SK-N-SH treated with all-trans-retinoic acid at 6 μM for 48 hours (cell line): ENCODE data around the gene ZGPAT.
A peak's percentile ranks its signal among the peaks of the same experiment; 100 is the strongest.

ENCODE experiments used
- ATAC-seq: fragments of 200-7000 bp; cut with Tn5 transposase; 3 replicates; pipeline ENCODE4 v1.9.1; 2020; ENCODE audit warnings: mild to moderate bottlenecking, moderate library complexity
- ARNTL ChIP-seq: fragments of 450-650 bp; formaldehyde crosslinking; IDR thresholded peaks from 2 replicates; pipeline ENCODE4 v1.5.0; 2020; ENCODE audit warnings: low read depth, mild to moderate bottlenecking, moderate library complexity, borderline replicate concordance
- BACH2 ChIP-seq: fragments of 250-450 bp; sonication (Bioruptor Pico); IDR thresholded peaks from 2 replicates; pipeline ENCODE4 v1.9.0; 2021; ENCODE audit warnings: mild to moderate bottlenecking, borderline replicate concordance
- CSDC2 ChIP-seq: fragments of 250-450 bp; sonication (Bioruptor Pico); IDR thresholded peaks from 2 replicates; pipeline ENCODE4 v1.5.0; 2020; ENCODE audit warnings: mild to moderate bottlenecking, moderate library complexity
- ESRRG ChIP-seq: fragments of 250-450 bp; sonication (Bioruptor Pico); IDR thresholded peaks from 2 replicates; pipeline ENCODE4 v1.6.1; 2021; ENCODE audit warnings: mild to moderate bottlenecking
- GLIS3 ChIP-seq: fragments of 250-450 bp; sonication (Bioruptor Pico); IDR thresholded peaks from 2 replicates; pipeline ENCODE4 v1.5.0; 2020; ENCODE audit warnings: mild to moderate bottlenecking, moderate library complexity
- OSR1 ChIP-seq: fragments of 250-450 bp; sonication (Bioruptor Pico); IDR thresholded peaks from 2 replicates; pipeline ENCODE4 v1.8.0; 2022; ENCODE audit warnings: moderate library complexity, mild to moderate bottlenecking, inconsistent platforms
- PPARA ChIP-seq: fragments of 250-450 bp; sonication (Bioruptor Pico); IDR thresholded peaks from 2 replicates; pipeline ENCODE4 v1.5.0; 2020; ENCODE audit warnings: mild to moderate bottlenecking, borderline replicate concordance
- SNAI2 ChIP-seq: fragments of 250-450 bp; sonication (Bioruptor Pico); IDR thresholded peaks from 2 replicates; pipeline ENCODE4 v1.5.0; 2020; ENCODE audit warnings: mild to moderate bottlenecking, moderate library complexity
- TOX ChIP-seq: fragments of 250-450 bp; sonication (Bioruptor Pico); IDR thresholded peaks from 2 replicates; pipeline ENCODE4 v1.8.0; 2021; ENCODE audit warnings: mild to moderate bottlenecking, moderate library complexity, borderline replicate concordance
- ZC3H10 ChIP-seq: fragments of 250-450 bp; sonication (Bioruptor Pico); IDR thresholded peaks from 2 replicates; pipeline ENCODE4 v1.5.1; 2021; ENCODE audit warnings: mild to moderate bottlenecking, moderate library complexity
- ZFP3 ChIP-seq: fragments of 250-450 bp; sonication (Bioruptor Pico); IDR thresholded peaks from 2 replicates; pipeline ENCODE4 v1.5.0; 2020; ENCODE audit warnings: mild to moderate bottlenecking, moderate library complexity
- ZFP30 ChIP-seq: fragments of 450-650 bp; formaldehyde crosslinking; IDR thresholded peaks from 2 replicates; pipeline ENCODE4 v1.5.0; 2022; ENCODE audit warnings: mild to moderate bottlenecking, moderate library complexity
- ZNF565 ChIP-seq: fragments of 450-650 bp; formaldehyde crosslinking; conservative IDR thresholded peaks from 2 replicates; pipeline ENCODE4 v1.5.0; 2020; ENCODE audit warnings: low read depth, mild to moderate bottlenecking, moderate library complexity
- ZNF70 ChIP-seq: fragments of 450-650 bp; formaldehyde crosslinking; IDR thresholded peaks from 2 replicates; pipeline ENCODE4 v1.5.0; 2020; ENCODE audit warnings: mild to moderate bottlenecking, moderate library complexity
- ZNF8 ChIP-seq: fragments of 450-650 bp; formaldehyde crosslinking; IDR thresholded peaks from 2 replicates; pipeline ENCODE4 v1.5.0; 2020; ENCODE audit warnings: mild to moderate bottlenecking, moderate library complexity
- TF ChIP-seq, protein P1 (sequence below): fragments of 250-450 bp; sonication (Bioruptor Pico); IDR thresholded peaks from 2 replicates; pipeline ENCODE4 v1.8.0; 2020; ENCODE audit warnings: mild to moderate bottlenecking, moderate library complexity, borderline replicate concordance
- TF ChIP-seq, protein P2 (sequence below): fragments of 250-450 bp; sonication (Bioruptor Pico); IDR thresholded peaks from 2 replicates; pipeline ENCODE4 v1.5.1; 2021; ENCODE audit warnings: mild to moderate bottlenecking, moderate library complexity
- TF ChIP-seq, protein P3 (sequence below): fragments of 250-450 bp; sonication (Bioruptor Pico); IDR thresholded peaks from 2 replicates; pipeline ENCODE4 v1.5.1; 2020; ENCODE audit warnings: low read depth, mild to moderate bottlenecking, moderate library complexity
- TF ChIP-seq, protein P4 (sequence below): fragments of 250-450 bp; sonication (Bioruptor Pico); IDR thresholded peaks from 2 replicates; pipeline ENCODE4 v1.8.0; 2021; ENCODE audit warnings: low read depth, mild to moderate bottlenecking, moderate library complexity, borderline replicate concordance

ZGPAT gene

DNA sequence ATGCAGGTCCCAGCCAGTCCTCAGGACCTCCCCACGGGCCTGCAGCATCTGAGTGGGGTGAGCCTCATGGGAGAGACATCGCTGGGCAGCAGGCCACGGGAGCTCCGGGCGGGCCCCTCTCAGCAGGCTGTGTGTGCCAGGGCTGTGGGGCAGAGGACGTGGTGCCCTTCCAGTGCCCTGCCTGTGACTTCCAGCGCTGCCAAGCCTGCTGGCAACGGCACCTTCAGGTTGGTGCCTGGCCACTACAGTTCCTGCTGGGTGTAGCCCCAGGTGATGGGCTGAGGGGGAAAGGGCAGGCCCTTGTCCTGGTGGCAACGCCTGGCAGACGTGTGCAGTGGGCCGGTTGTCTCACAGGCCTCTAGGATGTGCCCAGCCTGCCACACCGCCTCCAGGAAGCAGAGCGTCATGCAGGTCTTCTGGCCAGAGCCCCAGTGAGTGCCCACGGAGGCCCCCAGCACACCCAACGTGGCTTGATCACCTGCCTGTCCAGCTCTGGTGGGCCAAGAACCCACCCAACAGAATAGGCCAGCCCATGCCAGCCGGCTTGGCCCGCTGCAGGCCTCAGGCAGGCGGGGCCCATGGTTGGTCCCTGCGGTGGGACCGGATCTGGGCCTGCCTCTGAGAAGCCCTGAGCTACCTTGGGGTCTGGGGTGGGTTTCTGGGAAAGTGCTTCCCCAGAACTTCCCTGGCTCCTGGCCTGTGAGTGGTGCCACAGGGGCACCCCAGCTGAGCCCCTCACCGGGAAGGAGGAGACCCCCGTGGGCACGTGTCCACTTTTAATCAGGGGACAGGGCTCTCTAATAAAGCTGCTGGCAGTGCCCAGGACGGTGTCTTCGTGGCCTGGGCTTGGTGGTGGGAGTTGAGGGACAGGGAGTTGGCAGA lies 12.2 kb upstream of the ZGPAT start:
- ATAC-seq = no peak

DNA sequence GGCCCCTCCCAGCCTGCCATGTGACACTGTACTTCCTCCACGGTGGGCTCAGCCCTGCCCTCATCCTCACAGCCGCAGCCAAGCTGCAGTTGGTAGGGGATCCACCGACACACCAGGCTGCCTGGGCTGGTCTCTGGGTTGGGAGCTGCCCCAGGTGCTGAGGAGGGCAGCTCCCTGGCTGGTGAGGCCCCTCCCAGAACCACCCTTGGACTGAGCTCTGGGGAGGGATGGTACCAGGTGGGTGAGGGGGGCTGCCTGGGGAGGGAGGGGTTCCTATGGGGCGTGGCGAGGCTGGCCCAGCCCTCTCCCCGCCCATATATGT lies 11.6 kb upstream of the ZGPAT start:
- TF ChIP-seq ZC3H10 (CRISPR knock-in tag) = no peak
- TF ChIP-seq, protein P1, sequence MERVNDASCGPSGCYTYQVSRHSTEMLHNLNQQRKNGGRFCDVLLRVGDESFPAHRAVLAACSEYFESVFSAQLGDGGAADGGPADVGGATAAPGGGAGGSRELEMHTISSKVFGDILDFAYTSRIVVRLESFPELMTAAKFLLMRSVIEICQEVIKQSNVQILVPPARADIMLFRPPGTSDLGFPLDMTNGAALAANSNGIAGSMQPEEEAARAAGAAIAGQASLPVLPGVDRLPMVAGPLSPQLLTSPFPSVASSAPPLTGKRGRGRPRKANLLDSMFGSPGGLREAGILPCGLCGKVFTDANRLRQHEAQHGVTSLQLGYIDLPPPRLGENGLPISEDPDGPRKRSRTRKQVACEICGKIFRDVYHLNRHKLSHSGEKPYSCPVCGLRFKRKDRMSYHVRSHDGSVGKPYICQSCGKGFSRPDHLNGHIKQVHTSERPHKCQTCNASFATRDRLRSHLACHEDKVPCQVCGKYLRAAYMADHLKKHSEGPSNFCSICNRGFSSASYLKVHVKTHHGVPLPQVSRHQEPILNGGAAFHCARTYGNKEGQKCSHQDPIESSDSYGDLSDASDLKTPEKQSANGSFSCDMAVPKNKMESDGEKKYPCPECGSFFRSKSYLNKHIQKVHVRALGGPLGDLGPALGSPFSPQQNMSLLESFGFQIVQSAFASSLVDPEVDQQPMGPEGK (CRISPR knock-in tag) = no peak
- no peak for TF ChIP-seq BACH2
- TF ChIP-seq ZFP30 = no peak
- TF ChIP-seq, protein P2, sequence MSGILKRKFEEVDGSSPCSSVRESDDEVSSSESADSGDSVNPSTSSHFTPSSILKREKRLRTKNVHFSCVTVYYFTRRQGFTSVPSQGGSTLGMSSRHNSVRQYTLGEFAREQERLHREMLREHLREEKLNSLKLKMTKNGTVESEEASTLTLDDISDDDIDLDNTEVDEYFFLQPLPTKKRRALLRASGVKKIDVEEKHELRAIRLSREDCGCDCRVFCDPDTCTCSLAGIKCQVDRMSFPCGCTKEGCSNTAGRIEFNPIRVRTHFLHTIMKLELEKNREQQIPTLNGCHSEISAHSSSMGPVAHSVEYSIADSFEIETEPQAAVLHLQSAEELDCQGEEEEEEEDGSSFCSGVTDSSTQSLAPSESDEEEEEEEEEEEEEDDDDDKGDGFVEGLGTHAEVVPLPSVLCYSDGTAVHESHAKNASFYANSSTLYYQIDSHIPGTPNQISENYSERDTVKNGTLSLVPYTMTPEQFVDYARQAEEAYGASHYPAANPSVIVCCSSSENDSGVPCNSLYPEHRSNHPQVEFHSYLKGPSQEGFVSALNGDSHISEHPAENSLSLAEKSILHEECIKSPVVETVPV (CRISPR knock-in tag) = no peak
- no peak for TF ChIP-seq ZFP3
- TF ChIP-seq, all 23 proteins: peak for 0
- ATAC-seq = peak; percentile 3

More for the DNA sequence above, 12.2 kb upstream of the ZGPAT start:
- TF ChIP-seq, protein P3, sequence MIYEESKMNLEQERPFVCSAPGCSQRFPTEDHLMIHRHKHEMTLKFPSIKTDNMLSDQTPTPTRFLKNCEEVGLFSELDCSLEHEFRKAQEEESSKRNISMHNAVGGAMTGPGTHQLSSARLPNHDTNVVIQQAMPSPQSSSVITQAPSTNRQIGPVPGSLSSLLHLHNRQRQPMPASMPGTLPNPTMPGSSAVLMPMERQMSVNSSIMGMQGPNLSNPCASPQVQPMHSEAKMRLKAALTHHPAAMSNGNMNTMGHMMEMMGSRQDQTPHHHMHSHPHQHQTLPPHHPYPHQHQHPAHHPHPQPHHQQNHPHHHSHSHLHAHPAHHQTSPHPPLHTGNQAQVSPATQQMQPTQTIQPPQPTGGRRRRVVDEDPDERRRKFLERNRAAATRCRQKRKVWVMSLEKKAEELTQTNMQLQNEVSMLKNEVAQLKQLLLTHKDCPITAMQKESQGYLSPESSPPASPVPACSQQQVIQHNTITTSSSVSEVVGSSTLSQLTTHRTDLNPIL (CRISPR knock-in tag) = no peak
- TF ChIP-seq PPARA (CRISPR knock-in tag) = no peak
- no peak for TF ChIP-seq SNAI2 (CRISPR knock-in tag)
- TF ChIP-seq, protein P4, sequence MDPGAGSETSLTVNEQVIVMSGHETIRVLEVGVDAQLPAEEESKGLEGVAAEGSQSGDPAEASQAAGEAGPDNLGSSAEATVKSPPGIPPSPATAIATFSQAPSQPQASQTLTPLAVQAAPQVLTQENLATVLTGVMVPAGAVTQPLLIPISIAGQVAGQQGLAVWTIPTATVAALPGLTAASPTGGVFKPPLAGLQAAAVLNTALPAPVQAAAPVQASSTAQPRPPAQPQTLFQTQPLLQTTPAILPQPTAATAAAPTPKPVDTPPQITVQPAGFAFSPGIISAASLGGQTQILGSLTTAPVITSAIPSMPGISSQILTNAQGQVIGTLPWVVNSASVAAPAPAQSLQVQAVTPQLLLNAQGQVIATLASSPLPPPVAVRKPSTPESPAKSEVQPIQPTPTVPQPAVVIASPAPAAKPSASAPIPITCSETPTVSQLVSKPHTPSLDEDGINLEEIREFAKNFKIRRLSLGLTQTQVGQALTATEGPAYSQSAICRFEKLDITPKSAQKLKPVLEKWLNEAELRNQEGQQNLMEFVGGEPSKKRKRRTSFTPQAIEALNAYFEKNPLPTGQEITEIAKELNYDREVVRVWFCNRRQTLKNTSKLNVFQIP = no peak
- TF ChIP-seq, all 23 proteins: peak for 0

DNA sequence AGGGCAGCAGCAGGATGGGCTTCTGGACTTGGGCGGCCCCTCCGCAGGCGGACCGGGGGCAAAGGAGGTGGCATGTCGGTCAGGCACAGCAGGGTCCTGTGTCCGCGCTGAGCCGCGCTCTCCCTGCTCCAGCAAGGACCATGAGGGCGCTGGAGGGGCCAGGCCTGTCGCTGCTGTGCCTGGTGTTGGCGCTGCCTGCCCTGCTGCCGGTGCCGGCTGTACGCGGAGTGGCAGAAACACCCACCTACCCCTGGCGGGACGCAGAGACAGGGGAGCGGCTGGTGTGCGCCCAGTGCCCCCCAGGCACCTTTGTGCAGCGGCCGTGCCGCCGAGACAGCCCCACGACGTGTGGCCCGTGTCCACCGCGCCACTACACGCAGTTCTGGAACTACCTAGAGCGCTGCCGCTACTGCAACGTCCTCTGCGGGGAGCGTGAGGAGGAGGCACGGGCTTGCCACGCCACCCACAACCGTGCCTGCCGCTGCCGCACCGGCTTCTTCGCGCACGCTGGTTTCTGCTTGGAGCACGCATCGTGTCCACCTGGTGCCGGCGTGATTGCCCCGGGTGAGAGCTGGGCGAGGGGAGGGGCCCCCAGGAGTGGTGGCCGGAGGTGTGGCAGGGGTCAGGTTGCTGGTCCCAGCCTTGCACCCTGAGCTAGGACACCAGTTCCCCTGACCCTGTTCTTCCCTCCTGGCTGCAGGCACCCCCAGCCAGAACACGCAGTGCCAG lies 11.0 kb upstream of the ZGPAT start, which contains the start of gene TNFRSF6B:
TNFRSF6B (plus strand) TSS at position 25 of the 729 bp plus-strand sequence; CDS start at position 141, 116 bp downstream.
- peak; percentile 2 for ATAC-seq
- TF ChIP-seq CSDC2 (no peak), OSR1 (CRISPR knock-in tag) (no peak), ARNTL (CRISPR knock-in tag) (no peak), ZNF8 (CRISPR knock-in tag) (no peak)
- TF ChIP-seq, protein P2 (CRISPR knock-in tag) = no peak
- TF ChIP-seq, all 23 proteins: peak for 0

DNA sequence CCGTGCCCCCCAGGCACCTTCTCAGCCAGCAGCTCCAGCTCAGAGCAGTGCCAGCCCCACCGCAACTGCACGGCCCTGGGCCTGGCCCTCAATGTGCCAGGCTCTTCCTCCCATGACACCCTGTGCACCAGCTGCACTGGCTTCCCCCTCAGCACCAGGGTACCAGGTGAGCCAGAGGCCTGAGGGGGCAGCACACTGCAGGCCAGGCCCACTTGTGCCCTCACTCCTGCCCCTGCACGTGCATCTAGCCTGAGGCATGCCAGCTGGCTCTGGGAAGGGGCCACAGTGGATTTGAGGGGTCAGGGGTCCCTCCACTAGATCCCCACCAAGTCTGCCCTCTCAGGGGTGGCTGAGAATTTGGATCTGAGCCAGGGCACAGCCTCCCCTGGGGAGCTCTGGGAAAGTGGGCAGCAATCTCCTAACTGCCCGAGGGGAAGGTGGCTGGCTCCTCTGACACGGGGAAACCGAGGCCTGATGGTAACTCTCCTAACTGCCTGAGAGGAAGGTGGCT lies 10.4 kb upstream of the ZGPAT start:
- peak; percentile 0; the same call in 1 of the 3 replicates for ATAC-seq
- TF ChIP-seq BACH2 (no peak), CSDC2 (no peak), SNAI2 (CRISPR knock-in tag) (no peak), ZFP30 (no peak), GLIS3 (no peak), ARNTL (CRISPR knock-in tag) (no peak), ZNF565 (CRISPR knock-in tag) (no peak), TOX (CRISPR knock-in tag) (no peak), OSR1 (CRISPR knock-in tag) (no peak), ZNF8 (CRISPR knock-in tag) (no peak), ESRRG (CRISPR knock-in tag) (no peak), ZNF70 (CRISPR knock-in tag) (no peak), ZFP3 (no peak)
- TF ChIP-seq, protein P4 = no peak
- TF ChIP-seq, protein P3 (CRISPR knock-in tag) = no peak
